ENCODE measurements around the gene S1PR1.

- no peak for TF ChIP-seq POLR2A (IDR thresholded peaks at IDR 0.05; ENCODE audit: low read depth, low read length)
- no peak for TF ChIP-seq MYC (IDR thresholded peaks at IDR 0.05; ENCODE audit: low read depth, low read length)
- TF ChIP-seq CTCF (IDR thresholded peaks at IDR 0.05; ENCODE audit: extremely low read depth in 1 of 2, insufficient read depth in 1 of 2, low read depth in 1 of 2, low read length in 2 of 2), result no peak
- TF ChIP-seq EZH2 (IDR thresholded peaks at IDR 0.05; ENCODE audit: borderline replicate concordance, low read depth, low read length, severe bottlenecking), result no peak
- no peak for TF ChIP-seq POLR2AphosphoS5 (IDR thresholded peaks at IDR 0.05; ENCODE audit: insufficient read depth, low read depth, low read length)
- TF ChIP-seq FOS (IDR thresholded peaks at IDR 0.05; ENCODE audit: borderline replicate concordance, insufficient read depth, low read length), result no peak
These were observed 43.1 kb upstream of the S1PR1 start for GRCh38 chr1:101193733-101194169.

All from endothelial cell of umbilical vein (primary cell).